DOHH2 (cell line): ENCODE results near the gene ANGPTL7.

ENCODE experiments used
- CTCF ChIP-seq: fragments of 200-600 bp; sonication (generic); IDR thresholded peaks from one replicate; pipeline ENCODE4 v1.5.1; 2014; ENCODE audit warnings: antibody characterized with exemption, mild to moderate bottlenecking, low read depth, low read length; ENCODE audit not compliant: poor library complexity, severe bottlenecking
- EZH2phosphoT487 ChIP-seq: fragments of 200-600 bp; sonication (generic); IDR thresholded peaks from 2 replicates; pipeline ENCODE4 v1.6.1; 2017; ENCODE audit warnings: borderline replicate concordance, mild to moderate bottlenecking, antibody characterized with exemption, low read length, moderate library complexity, mixed read lengths

- TF ChIP-seq CTCF (no peak), EZH2phosphoT487 (no peak)
Measured at GRCh38 chr1:11196945-11197344, 7.8 kb downstream of the ANGPTL7 start.
